ENCODE measurements around the gene DRG2. TPM values are rescaled to one million over a fixed set of nuclear protein-coding genes. Genes with fewer than 3 reads are reported as not detected.

The DRG2 gene
- total RNA-seq, 1 experiment from 2014 or later: 42.7 TPM

DNA sequence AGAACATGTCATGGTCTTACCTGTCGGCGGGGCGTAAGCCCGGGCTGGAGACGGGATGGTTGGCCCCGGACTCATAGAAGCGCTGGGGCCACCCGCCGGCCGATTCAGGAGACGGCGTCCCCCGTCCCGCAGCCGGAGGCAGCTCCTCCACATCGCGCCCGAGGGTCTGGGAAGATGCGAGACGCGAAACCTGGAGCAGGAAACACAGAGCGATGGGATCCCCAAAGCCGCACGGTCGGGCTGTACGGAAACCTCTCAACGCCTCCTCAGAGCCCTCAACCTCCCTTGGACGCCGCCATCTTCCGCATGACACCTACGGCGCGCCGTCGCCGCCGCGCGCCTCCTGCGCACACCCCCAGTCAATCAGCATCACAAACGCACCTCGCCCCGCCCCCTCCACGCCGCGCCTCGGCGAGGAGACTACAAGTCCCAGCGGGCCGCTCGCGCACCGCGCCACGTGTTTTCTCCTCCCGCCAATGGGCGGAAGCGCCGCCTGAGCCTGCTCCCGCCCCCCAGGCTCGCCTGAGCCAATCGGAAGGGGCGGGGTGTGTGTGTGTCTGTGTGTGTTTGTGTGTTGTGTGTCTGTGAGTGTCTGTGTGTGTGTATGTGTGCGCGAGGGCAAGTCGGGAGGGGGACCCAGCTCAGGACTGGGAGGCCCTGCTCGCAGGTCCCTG, 48.8 kb upstream of the DRG2 start, which contains the start of the genes ATPAF2 and GID4:
ATPAF2 (minus strand) TSS at position 308 of the 674 bp plus-strand sequence; CDS start at position 153, 155 bp downstream.
GID4 (plus strand) TSS at position 548 of the 674 bp plus-strand sequence; CDS start at position 605, 57 bp downstream.
- peak; percentile 100 for DNase-seq (ENCODE audit: low spot score)
- POLR2A ChIA-PET (ENCODE audit: low non-redundant PET): no interaction called here
- no TSS peak for BruUV-seq (replicated peaks)
- CTCF ChIA-PET: no interaction called here
- no peak for TF ChIP-seq CTCF (conservative IDR thresholded peaks at IDR 0.05; ENCODE audit: low read depth, low read length)
- TF ChIP-seq EZH2 (IDR thresholded peaks at IDR 0.05; ENCODE audit: borderline replicate concordance, low read depth, low read length, poor library complexity, severe bottlenecking): no peak
- Histone ChIP-seq H3K36me3 (ENCODE audit: insufficient read depth, low read length, poor library complexity, severe bottlenecking) (no peaks in the 10 kb centered on the region), H3K4me1 (ENCODE audit: insufficient read depth, low read length, poor library complexity, severe bottlenecking) (no peaks in the 10 kb centered on the region), H3K27me3 (replicated peaks; ENCODE audit: insufficient read depth, low read depth, low read length, poor library complexity) (no peaks in the 10 kb centered on the region), H3K9me3 (ENCODE audit: low read depth, low read length, poor library complexity, severe bottlenecking) (no peaks in the 10 kb centered on the region), H3K4me3 (ENCODE audit: low read depth, low read length, poor library complexity, severe bottlenecking) (peak within 1 kb of the TSS; percentile 80), H3K27ac (ENCODE audit: low read depth, low read length, poor library complexity, severe bottlenecking) (peak within 1 kb of the TSS; percentile 80)
- intact Hi-C loops (cut with micrococcal nuclease; ENCODE audit: unreplicated experiment): loop anchor here (5.0 to 10.0 kb wide), 2 partner anchors 544 to 682 kb away; partner anchors contain the start of gene RASD1

- CTCF ChIA-PET: no interaction called here
- Histone ChIP-seq H3K27ac (ENCODE audit: low read depth, low read length, poor library complexity, severe bottlenecking) (peak overlapping the region; percentile 80), H3K9me3 (ENCODE audit: low read depth, low read length, poor library complexity, severe bottlenecking) (no peaks in the 10 kb centered on the region), H3K27me3 (replicated peaks; ENCODE audit: insufficient read depth, low read depth, low read length, poor library complexity) (no peaks in the 10 kb centered on the region), H3K4me3 (ENCODE audit: low read depth, low read length, poor library complexity, severe bottlenecking) (peak overlapping the region; percentile 80), H3K4me1 (ENCODE audit: insufficient read depth, low read length, poor library complexity, severe bottlenecking) (no peaks in the 10 kb centered on the region), H3K36me3 (ENCODE audit: insufficient read depth, low read length, poor library complexity, severe bottlenecking) (no peaks in the 10 kb centered on the region)
- intact Hi-C loops (cut with micrococcal nuclease; ENCODE audit: unreplicated experiment): loop anchor here (5.0 to 10.0 kb wide), 2 partner anchors 545 to 682 kb away; partner anchors contain the start of gene RASD1
- TF ChIP-seq EZH2 (IDR thresholded peaks at IDR 0.05; ENCODE audit: borderline replicate concordance, low read depth, low read length, poor library complexity, severe bottlenecking) (no peak), CTCF (conservative IDR thresholded peaks at IDR 0.05; ENCODE audit: low read depth, low read length) (no peak)
- POLR2A ChIA-PET (ENCODE audit: low non-redundant PET): no interaction called here
- no TSS peak for BruUV-seq (replicated peaks)
- no peak for DNase-seq (ENCODE audit: low spot score)
Observed at GRCh38 chr17:18039535-18040260, 48.0 kb upstream of the DRG2 start.

DNA sequence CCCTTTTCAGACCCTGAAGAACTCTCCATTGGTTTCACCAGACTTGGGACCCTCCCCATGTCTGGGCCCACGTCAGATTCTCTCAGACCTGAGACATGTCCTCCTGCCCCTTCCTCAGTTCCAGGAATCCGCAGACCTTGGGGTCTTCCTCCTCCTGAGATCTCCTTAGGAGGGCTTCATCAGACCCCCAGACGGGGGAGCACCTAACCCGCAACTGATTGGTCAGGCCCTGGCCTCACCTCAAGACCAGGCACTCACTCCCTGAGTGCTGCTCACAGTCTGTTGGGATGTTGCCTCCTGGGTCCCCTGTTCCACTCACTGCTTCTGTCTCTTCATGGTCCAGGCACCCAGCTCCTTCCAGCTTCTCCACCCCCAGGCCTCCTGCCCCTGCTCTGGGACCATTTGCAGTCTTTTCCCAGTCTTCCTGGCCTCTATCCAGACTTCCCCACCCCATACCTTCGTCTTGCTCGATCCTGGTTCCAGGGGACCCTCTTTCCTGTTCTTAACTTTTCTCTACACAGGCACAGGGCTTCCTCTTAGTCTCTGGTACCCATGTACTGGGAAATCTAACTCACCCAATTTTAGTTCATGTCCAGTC, 47.4 kb upstream of the DRG2 start:
- Histone ChIP-seq H3K36me3 (ENCODE audit: insufficient read depth, low read length, poor library complexity, severe bottlenecking) (peaks cover 1% of the 10 kb centered on the region), H3K27me3 (replicated peaks; ENCODE audit: insufficient read depth, low read depth, low read length, poor library complexity) (no peaks in the 10 kb centered on the region), H3K27ac (ENCODE audit: low read depth, low read length, poor library complexity, severe bottlenecking) (peak overlapping the region; percentile 80), H3K4me1 (ENCODE audit: insufficient read depth, low read length, poor library complexity, severe bottlenecking) (no peaks in the 10 kb centered on the region), H3K4me3 (ENCODE audit: low read depth, low read length, poor library complexity, severe bottlenecking) (peak overlapping the region; percentile 80), H3K9me3 (ENCODE audit: low read depth, low read length, poor library complexity, severe bottlenecking) (no peaks in the 10 kb centered on the region)
- TF ChIP-seq EZH2 (IDR thresholded peaks at IDR 0.05; ENCODE audit: borderline replicate concordance, low read depth, low read length, poor library complexity, severe bottlenecking) (no peak), CTCF (conservative IDR thresholded peaks at IDR 0.05; ENCODE audit: low read depth, low read length) (no peak)
- no TSS peak for BruUV-seq (replicated peaks)
- CTCF ChIA-PET: no interaction called here
- POLR2A ChIA-PET (ENCODE audit: low non-redundant PET): no interaction called here
- no peak for DNase-seq (ENCODE audit: low spot score)
- intact Hi-C loops (cut with micrococcal nuclease; ENCODE audit: unreplicated experiment): no loop called here

Data from A673 (cell line).